ENCODE measurements around the gene C20orf173.

Gene C20orf173

GRCh38 chr20:35497780-35498189 is 31.7 kb downstream of the C20orf173 start:
- no peaks in the 10 kb centered on the region for H3K27me3 ChIP-seq (ENCODE audit: control insufficient read depth, insufficient read depth, low read length, poor library complexity, severe bottlenecking)
- H3K36me3 ChIP-seq (ENCODE audit: control insufficient read depth, insufficient read depth, low read length) = peaks cover 60% of the 10 kb centered on the region
- H3K27ac ChIP-seq (ENCODE audit: insufficient read depth, low read depth, low read length, poor library complexity, severe bottlenecking) = no peak overlapping the region
- 95 to 96% methylated on average over 9 of the region's 9 CpGs for WGBS, 2 experiments
- H3K9me3 ChIP-seq (ENCODE audit: control insufficient read depth, low read length) = no peaks in the 10 kb centered on the region
- no peak overlapping the region for H3K4me3 ChIP-seq (ENCODE audit: insufficient read depth, low read depth, low read length)
- no peaks in the 10 kb centered on the region for H3K4me1 ChIP-seq (ENCODE audit: control insufficient read depth, insufficient read depth, low read length)

- no peaks in the 10 kb centered on the region for H3K4me1 ChIP-seq (ENCODE audit: control insufficient read depth, insufficient read depth, low read length)
Observed at GRCh38 chr20:35497320-35497719, 32.1 kb downstream of the C20orf173 start.

GRCh38 chr20:35496481-35496880 is 33.0 kb downstream of the C20orf173 start:
- Histone ChIP-seq H3K4me3 (ENCODE audit: insufficient read depth, low read depth, low read length) (no peak overlapping the region), H3K27ac (ENCODE audit: insufficient read depth, low read depth, low read length, poor library complexity, severe bottlenecking) (no peak overlapping the region), H3K4me1 (ENCODE audit: control insufficient read depth, insufficient read depth, low read length) (no peaks in the 10 kb centered on the region), H3K36me3 (ENCODE audit: control insufficient read depth, insufficient read depth, low read length) (peaks cover 58% of the 10 kb centered on the region), H3K27me3 (ENCODE audit: control insufficient read depth, insufficient read depth, low read length, poor library complexity, severe bottlenecking) (no peaks in the 10 kb centered on the region), H3K9me3 (ENCODE audit: control insufficient read depth, low read length) (no peaks in the 10 kb centered on the region)
- 95 to 97% methylated on average over 3 of the region's 3 CpGs for WGBS, 2 experiments

More at GRCh38 chr20:35497320-35497719, 32.1 kb downstream of the C20orf173 start:
- Histone ChIP-seq H3K4me3 (ENCODE audit: insufficient read depth, low read depth, low read length) (no peak overlapping the region), H3K36me3 (ENCODE audit: control insufficient read depth, insufficient read depth, low read length) (peaks cover 60% of the 10 kb centered on the region), H3K9me3 (ENCODE audit: control insufficient read depth, low read length) (no peaks in the 10 kb centered on the region), H3K27ac (ENCODE audit: insufficient read depth, low read depth, low read length, poor library complexity, severe bottlenecking) (no peak overlapping the region), H3K27me3 (ENCODE audit: control insufficient read depth, insufficient read depth, low read length, poor library complexity, severe bottlenecking) (no peaks in the 10 kb centered on the region)
- WGBS, 2 experiments = 95 to 98% methylated on average over 5 of the region's 5 CpGs

GRCh38 chr20:35492352-35492751 is 37.1 kb downstream of the C20orf173 start:
- Histone ChIP-seq H3K36me3 (ENCODE audit: control insufficient read depth, insufficient read depth, low read length) (peaks cover 39% of the 10 kb centered on the region), H3K27ac (ENCODE audit: insufficient read depth, low read depth, low read length, poor library complexity, severe bottlenecking) (no peak overlapping the region), H3K27me3 (ENCODE audit: control insufficient read depth, insufficient read depth, low read length, poor library complexity, severe bottlenecking) (no peaks in the 10 kb centered on the region), H3K4me3 (ENCODE audit: insufficient read depth, low read depth, low read length) (no peak overlapping the region), H3K9me3 (ENCODE audit: control insufficient read depth, low read length) (no peaks in the 10 kb centered on the region), H3K4me1 (ENCODE audit: control insufficient read depth, insufficient read depth, low read length) (no peaks in the 10 kb centered on the region)
- 98% methylated on average over 6 of the region's 6 CpGs for WGBS, 2 experiments

GRCh38 chr20:35491823-35492222 is 37.6 kb downstream of the C20orf173 start:
- Histone ChIP-seq H3K9me3 (ENCODE audit: control insufficient read depth, low read length) (no peaks in the 10 kb centered on the region), H3K36me3 (ENCODE audit: control insufficient read depth, insufficient read depth, low read length) (peaks cover 36% of the 10 kb centered on the region), H3K4me3 (ENCODE audit: insufficient read depth, low read depth, low read length) (no peak overlapping the region), H3K27me3 (ENCODE audit: control insufficient read depth, insufficient read depth, low read length, poor library complexity, severe bottlenecking) (no peaks in the 10 kb centered on the region), H3K4me1 (ENCODE audit: control insufficient read depth, insufficient read depth, low read length) (no peaks in the 10 kb centered on the region), H3K27ac (ENCODE audit: insufficient read depth, low read depth, low read length, poor library complexity, severe bottlenecking) (no peak overlapping the region)
- WGBS, 2 experiments = 91 to 98% methylated on average over 4 to 5 of the region's 5 CpGs

GRCh38 chr20:35490736-35491181 is 38.7 kb downstream of the C20orf173 start:
- peaks cover 31% of the 10 kb centered on the region for H3K36me3 ChIP-seq (ENCODE audit: control insufficient read depth, insufficient read depth, low read length)
- H3K27ac ChIP-seq (ENCODE audit: insufficient read depth, low read depth, low read length, poor library complexity, severe bottlenecking) = no peak overlapping the region
- no peak overlapping the region for H3K4me3 ChIP-seq (ENCODE audit: insufficient read depth, low read depth, low read length)
- H3K4me1 ChIP-seq (ENCODE audit: control insufficient read depth, insufficient read depth, low read length) = no peaks in the 10 kb centered on the region
- no peaks in the 10 kb centered on the region for H3K9me3 ChIP-seq (ENCODE audit: control insufficient read depth, low read length)
- no peaks in the 10 kb centered on the region for H3K27me3 ChIP-seq (ENCODE audit: control insufficient read depth, insufficient read depth, low read length, poor library complexity, severe bottlenecking)
- 90 to 97% methylated on average over 6 of the region's 6 CpGs for WGBS, 2 experiments

- Histone ChIP-seq H3K36me3 (ENCODE audit: control insufficient read depth, insufficient read depth, low read length) (peaks cover 31% of the 10 kb centered on the region), H3K27me3 (ENCODE audit: control insufficient read depth, insufficient read depth, low read length, poor library complexity, severe bottlenecking) (no peaks in the 10 kb centered on the region), H3K9me3 (ENCODE audit: control insufficient read depth, low read length) (no peaks in the 10 kb centered on the region), H3K4me3 (ENCODE audit: insufficient read depth, low read depth, low read length) (no peak overlapping the region), H3K4me1 (ENCODE audit: control insufficient read depth, insufficient read depth, low read length) (no peaks in the 10 kb centered on the region), H3K27ac (ENCODE audit: insufficient read depth, low read depth, low read length, poor library complexity, severe bottlenecking) (no peak overlapping the region)
- 91 to 94% methylated on average over 5 of the region's 5 CpGs for WGBS, 2 experiments
Observed at GRCh38 chr20:35489717-35490116, 39.7 kb downstream of the C20orf173 start.

- Histone ChIP-seq H3K9me3 (ENCODE audit: control insufficient read depth, low read length) (no peaks in the 10 kb centered on the region), H3K4me1 (ENCODE audit: control insufficient read depth, insufficient read depth, low read length) (no peaks in the 10 kb centered on the region), H3K36me3 (ENCODE audit: control insufficient read depth, insufficient read depth, low read length) (peaks cover 24% of the 10 kb centered on the region), H3K27ac (ENCODE audit: insufficient read depth, low read depth, low read length, poor library complexity, severe bottlenecking) (no peak overlapping the region), H3K27me3 (ENCODE audit: control insufficient read depth, insufficient read depth, low read length, poor library complexity, severe bottlenecking) (no peaks in the 10 kb centered on the region), H3K4me3 (ENCODE audit: insufficient read depth, low read depth, low read length) (no peak overlapping the region)
- 88 to 94% methylated on average over 4 of the region's 4 CpGs for WGBS, 2 experiments
Observed at GRCh38 chr20:35487479-35487878, 42.0 kb downstream of the C20orf173 start.

GRCh38 chr20:35479798-35480197 is 49.7 kb downstream of the C20orf173 start:
- H3K4me1 ChIP-seq (ENCODE audit: control insufficient read depth, insufficient read depth, low read length) = no peaks in the 10 kb centered on the region
- WGBS, 2 experiments = 95% methylated on average over 5 of the region's 5 CpGs
- peaks cover 55% of the 10 kb centered on the region for H3K36me3 ChIP-seq (ENCODE audit: control insufficient read depth, insufficient read depth, low read length)
- no peak overlapping the region for H3K27ac ChIP-seq (ENCODE audit: insufficient read depth, low read depth, low read length, poor library complexity, severe bottlenecking)
- H3K27me3 ChIP-seq (ENCODE audit: control insufficient read depth, insufficient read depth, low read length, poor library complexity, severe bottlenecking) = no peaks in the 10 kb centered on the region
- no peak overlapping the region for H3K4me3 ChIP-seq (ENCODE audit: insufficient read depth, low read depth, low read length)
- no peaks in the 10 kb centered on the region for H3K9me3 ChIP-seq (ENCODE audit: control insufficient read depth, low read length)

GRCh38 chr20:35478804-35479472 is 50.5 kb downstream of the C20orf173 start:
- 88 to 94% methylated on average over 16 of the region's 16 CpGs for WGBS, 2 experiments
- Histone ChIP-seq H3K36me3 (ENCODE audit: control insufficient read depth, insufficient read depth, low read length) (peaks cover 57% of the 10 kb centered on the region), H3K4me3 (ENCODE audit: insufficient read depth, low read depth, low read length) (no peak overlapping the region), H3K27me3 (ENCODE audit: control insufficient read depth, insufficient read depth, low read length, poor library complexity, severe bottlenecking) (no peaks in the 10 kb centered on the region), H3K9me3 (ENCODE audit: control insufficient read depth, low read length) (no peaks in the 10 kb centered on the region), H3K27ac (ENCODE audit: insufficient read depth, low read depth, low read length, poor library complexity, severe bottlenecking) (no peak overlapping the region), H3K4me1 (ENCODE audit: control insufficient read depth, insufficient read depth, low read length) (no peaks in the 10 kb centered on the region)

Measured in ectodermal cell (in vitro differentiated cells).